CD4-positive, alpha-beta T cell treated with Interleukin-2 at 100 ng/mL for 4 hours (primary cell): Measurements from ENCODE around the gene PRSS2.
A peak's percentile ranks its signal among the peaks of the same experiment; 100 is the strongest.
"Not testable (repeated sequence)": the region's sequence is repeated elsewhere in the genome, so short reads cannot be mapped to it uniquely, and the experiment has no call there.

Experiments
- DNase-seq: peaks from one replicate; pipeline ENCODE4 v3.0.0-alpha.2; 2020; ENCODE audit warnings: low spot score

The PRSS2 gene

DNA sequence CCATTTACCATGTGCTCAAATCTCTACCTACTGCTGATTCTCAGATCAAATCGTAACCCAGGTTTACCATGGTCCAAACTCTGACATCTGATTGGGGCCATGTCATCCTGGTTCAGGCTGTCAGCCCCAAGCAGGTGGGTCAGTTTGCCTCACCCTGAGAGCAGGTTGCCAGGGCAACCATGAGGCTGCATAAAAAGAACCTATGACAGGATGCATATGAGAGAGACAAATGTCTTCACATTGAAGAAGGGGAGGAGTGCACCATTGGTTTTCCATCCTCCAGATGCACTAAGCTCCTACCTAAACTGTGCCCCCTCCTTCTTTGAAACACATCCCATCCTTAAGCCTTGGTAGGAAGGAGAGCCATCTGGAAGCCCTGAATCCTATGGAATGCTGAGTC, 11.3 kb upstream of the PRSS2 start:
- no peak for DNase-seq

DNA sequence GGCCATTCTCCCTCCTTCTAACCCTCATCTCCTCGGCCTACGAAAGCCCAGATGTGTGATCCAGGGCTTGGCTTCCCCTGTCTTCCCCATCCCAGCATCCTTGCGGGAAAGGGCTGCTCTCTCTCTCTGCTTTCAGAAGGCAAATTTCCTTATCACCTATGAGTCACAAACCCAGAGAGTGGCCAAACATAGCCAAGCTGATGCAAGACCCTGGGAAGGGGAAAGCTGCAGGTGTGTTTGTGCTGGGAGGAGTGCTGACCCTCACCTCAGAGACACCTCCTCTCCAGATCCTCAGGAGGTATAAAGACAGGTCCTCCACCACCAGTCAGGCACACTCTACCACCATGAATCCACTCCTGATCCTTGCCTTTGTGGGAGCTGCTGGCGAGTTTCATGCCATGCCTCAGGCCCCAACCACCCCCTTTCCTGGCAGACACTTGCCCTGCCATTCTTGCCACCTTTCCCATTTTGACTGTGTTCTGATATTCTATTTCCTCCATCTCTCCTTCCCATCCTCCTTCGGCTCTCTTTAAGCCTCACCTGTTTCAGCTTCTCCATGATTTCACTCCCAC, 10.6 kb upstream of the PRSS2 start:
- no peak for DNase-seq

DNA sequence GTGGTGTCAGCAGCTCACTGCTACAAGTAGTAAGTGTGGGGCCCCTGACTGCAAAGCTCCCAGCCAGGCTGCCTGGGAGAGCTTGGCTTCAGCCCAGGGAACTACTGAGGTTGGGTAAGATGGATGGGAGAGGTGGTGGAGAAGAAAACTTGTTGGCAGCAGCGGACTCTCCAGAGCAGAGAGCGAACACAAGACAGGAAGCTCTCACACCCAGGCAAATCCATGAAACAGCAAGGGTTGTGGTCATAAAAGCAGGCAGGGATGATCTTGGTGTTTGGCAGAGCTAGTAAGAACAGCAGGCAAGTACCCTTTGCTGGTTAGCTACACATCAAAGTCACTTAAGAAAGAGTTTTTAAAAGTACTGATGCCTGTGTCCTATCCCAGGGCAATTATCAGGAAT, 9.2 kb upstream of the PRSS2 start:
- not testable (repeated sequence) for DNase-seq

DNA sequence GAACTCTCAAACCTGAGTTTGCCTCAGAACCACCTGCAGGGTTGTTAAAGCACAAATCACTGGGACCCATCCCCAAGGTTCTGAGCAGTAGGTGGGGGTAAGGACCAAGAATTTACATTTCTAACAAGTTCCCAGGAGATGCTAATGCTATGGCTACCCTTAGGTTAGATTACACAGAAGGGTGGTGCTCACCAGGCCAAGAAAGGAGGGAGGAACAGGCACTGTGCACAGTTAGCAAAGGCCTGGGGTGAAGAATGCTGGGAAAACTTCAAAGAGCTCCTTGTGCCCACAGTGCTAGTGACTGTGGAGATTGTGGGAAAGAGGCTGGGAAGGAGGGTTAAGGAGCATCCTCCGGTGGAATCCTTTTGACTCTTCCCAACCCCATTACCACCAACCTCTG, 8.7 kb upstream of the PRSS2 start:
- no peak for DNase-seq

DNA sequence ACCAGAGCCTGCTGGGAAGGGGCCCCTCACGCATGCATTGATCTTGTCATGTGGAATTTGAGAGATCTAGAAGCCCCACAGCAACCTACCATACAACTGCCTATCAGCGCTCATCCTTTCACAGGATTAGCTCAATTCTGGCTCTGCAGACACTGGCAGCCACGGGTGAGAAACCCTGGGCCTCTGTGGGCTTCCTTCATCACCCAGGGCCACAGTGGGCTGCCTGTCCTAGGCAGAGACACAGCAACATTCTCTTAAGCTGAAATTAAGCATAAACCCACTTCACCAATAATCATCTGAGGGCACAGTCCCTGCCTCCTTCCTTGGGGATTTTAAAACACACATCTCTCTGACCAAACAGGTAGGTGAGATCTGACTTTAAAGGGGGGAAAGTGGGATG, 3.3 kb upstream of the PRSS2 start:
- DNase-seq = no peak

DNA sequence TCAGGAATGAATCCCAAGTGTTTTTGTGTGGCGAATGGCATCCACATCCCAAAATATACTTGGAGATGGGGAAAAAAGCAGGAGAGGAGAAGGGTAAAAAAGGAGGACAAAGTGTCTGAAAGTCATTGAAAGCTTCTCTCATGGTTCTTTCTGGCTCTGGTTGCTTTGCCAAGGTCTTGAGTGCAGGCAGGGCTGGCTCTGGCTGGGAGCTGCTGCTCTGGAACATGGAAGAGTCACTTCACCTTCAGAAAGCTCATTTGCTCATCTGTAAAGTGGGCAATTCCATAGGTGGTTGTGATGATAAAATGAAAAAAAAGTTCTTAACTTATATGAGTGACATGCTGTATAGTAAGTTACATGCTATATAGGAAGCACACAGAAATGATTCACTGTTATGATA, 2.9 kb upstream of the PRSS2 start:
- no peak for DNase-seq

DNA sequence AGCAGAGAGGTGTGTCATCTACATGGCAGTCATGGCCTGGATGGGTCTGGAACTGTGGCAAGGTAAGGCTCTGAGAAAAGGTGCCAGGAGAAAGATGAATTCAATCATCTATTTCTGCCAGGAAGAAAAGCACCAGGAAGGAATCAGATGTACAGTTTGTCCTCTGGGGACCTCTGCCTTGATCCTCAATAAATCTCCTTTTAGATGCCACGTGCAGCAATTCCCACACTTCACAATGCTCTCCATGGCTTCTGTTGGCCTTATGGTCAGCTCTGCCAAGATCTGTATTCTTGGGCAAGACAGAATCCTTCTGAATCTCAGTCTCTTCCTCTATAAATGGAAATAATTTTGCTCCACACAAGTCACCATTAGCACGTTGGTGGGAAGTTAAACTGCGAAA, 1.9 kb upstream of the PRSS2 start:
- DNase-seq = not testable (repeated sequence)

DNA sequence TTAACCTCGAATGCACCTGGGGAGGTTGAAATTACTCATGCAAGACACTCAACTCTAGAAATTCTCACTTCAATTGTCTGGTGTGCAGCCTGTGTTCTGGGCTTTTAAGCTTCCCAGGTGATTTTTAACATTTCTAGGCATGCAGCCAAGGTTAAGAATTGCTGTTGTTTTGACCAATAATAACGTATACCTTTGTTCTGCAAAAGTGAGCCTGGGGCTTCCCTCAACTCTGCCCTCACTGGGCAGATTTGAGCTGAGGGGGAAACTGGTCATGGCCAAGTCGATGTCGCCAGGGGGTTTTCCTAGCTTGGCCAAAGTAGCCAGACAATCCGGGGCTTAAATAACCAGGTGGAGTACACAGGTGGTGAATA, 568 bp downstream of the PRSS2 start:
- no peak for DNase-seq

DNA sequence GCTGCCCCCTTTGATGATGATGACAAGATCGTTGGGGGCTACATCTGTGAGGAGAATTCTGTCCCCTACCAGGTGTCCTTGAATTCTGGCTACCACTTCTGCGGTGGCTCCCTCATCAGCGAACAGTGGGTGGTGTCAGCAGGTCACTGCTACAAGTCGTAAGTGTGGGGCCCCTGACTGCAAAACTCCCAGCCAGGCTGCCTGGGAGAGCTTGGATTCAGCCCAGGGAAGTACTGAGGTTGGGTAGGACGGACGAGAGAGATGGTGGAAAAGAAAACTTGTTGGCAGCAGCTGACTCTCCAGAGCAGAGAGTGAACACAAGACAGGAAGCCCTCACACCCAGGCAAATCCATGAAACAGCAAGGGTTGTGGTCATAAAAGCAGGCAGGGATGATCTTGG, 1.3 kb downstream of the PRSS2 start:
- DNase-seq = no peak

DNA sequence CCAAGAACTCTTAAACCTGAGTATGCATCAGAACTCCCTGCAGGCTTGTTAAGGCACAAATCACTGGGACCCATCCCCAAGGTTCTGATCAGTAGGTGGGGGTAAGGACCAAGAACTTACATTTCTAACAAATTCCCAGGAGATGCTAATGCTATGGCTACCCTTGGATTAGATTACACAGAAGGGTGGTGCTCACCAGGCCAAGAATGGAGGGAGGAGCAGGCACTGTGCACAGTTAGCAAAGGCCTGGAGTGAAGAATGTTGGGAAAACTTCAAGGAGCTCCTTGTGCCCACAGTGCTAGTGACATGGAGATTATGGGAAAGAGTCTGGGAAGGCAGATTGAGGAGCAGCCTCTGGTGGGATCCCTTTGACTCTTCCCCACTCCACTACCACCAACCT, 1.9 kb downstream of the PRSS2 start:
- no peak for DNase-seq

DNA sequence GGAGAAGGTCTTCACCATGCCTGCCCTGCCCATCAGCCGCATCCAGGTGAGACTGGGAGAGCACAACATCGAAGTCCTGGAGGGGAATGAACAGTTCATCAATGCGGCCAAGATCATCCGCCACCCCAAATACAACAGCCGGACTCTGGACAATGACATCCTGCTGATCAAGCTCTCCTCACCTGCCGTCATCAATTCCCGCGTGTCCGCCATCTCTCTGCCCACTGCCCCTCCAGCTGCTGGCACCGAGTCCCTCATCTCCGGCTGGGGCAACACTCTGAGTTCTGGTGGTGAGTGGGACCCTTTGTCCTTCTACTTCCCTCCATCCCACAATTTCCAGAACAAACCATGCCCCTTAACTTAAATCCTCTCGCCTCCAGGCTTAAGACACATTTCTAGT, 2.5 kb downstream of the PRSS2 start:
- no peak for DNase-seq

DNA sequence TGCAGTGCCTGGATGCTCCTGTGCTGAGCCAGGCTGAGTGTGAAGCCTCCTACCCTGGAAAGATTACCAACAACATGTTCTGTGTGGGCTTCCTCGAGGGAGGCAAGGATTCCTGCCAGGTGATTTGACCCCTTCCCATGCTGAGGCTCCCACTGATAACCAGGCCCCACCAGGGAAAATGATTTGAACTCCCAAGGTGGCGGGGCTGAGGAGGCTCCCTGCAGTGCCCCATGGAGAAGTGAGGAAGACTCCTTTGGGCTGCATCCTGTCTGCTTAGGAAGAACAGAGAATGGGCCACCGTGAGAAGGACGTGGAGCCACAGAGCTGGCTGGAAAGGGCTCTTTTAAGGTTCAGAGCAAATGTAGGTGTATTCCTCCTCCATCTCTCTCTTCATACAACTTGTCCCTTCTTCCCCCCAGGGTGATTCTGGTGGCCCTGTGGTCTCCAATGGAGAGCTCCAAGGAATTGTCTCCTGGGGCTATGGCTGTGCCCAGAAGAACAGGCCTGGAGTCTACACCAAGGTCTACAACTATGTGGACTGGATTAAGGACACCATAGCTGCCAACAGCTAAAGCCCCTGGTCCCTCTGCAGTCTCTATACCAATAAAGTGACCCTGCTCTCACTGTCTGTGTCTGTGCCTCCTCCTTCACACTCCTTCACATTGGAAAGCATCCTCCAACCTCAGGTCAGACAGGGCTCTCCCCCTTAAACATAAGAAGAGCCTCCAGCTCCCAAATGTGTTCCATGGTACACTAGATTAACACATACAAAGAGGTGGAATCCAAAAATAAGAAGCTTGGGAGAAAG, 3.4 kb downstream of the PRSS2 start:
- no peak for DNase-seq

DNA sequence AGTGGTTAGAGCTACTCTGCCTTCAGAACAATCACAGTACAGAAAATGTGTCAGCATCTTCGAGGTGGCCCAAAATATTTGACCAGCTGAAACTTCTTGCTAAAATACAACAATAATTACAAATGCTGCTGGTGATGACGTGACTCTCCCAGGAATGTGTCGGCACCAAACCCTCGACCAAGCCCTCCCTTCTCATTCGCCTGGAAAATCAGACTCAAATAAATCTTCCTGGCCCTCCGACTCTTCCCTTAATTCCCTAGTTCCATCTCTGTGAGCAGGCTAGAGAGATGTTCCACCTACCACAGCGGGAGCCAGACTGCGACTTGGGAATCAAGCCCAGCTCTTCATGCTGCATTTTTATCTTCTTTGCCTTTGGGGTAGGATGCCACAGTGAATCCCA, 4.1 kb downstream of the PRSS2 start:
- DNase-seq = no peak

DNA sequence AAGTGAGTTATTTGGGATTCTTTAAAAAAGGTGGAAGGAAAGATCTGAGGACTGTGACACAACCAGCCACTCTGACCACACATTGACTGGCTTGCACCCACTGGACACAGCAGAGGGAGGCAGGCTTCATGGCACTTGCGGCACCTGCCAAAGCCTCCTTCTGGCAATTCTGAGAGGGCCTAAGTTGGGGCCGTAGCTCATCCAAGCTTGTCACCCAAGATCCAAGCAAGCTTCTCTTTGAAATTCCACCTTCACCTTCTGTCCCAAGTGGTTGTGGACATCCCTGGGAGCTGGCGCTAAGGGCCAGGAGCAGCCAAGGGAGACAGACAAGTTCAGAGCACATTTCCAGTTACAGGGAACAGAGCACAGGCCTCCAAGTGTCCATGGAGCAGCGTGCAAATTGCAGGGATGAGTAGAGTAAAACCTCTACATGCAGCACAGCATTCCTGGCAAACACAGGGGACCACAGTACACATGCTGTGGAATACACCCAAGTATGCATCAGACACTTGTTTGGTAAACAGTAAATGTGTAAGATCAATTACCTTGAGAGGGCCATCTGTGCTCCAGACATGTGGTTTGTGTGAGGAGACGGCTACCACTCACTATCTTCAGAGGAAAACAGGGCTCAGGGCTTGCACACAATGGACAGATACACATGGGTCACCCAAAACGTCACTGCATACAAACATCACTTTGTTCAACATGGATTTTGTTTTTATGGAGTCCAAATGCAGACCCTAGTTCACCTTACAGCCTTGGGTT, 4.8 kb downstream of the PRSS2 start:
- not testable (repeated sequence) for DNase-seq

DNA sequence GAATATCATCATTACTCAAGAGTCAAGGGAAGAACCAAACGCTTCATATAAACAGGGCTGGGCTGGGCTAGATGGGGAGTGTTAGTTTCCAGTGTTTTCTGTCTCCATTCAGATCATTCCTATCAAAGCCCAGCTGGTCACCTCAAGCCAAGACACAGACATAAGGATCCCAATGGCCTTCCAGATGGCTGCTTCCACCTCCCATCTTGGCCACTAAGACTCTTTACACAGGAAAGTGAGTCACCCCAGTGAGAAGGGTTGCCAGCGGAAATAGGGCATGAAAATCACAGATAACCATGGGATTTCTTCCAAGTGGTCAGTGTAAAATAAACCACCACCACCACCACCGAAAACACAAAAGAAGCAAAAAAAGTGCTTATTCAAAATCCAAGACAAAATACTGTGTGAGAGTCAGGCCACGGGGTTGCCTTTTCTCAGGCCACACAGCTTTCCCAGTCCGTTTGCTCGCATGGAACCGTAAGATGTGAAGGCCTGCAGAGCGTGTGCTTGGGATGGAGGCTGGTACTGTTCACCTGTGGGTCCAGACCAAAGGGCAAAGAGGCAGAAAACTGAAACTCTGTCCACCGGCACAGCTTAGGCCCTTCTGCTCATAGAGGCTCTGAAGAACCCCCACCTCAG, 5.6 kb downstream of the PRSS2 start:
- no peak for DNase-seq

DNA sequence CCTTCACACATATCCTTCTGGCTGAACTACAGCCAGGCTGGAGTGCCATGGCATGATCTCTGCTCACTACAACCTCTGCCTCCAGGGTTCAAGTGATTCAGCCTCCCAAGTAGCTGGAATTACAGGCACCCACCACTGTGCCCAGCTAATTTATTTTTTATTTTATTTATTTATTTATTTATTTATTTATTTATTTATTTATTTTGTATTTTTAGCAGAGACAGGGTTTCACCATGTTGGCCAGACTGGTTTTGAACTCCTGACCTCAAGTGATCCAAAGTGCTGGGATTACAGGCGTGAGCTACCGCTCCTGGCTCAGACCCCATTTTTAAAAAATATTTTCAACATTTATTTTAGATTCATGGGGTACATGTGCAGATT, 6.1 kb downstream of the PRSS2 start:
- DNase-seq = not testable (repeated sequence)

DNA sequence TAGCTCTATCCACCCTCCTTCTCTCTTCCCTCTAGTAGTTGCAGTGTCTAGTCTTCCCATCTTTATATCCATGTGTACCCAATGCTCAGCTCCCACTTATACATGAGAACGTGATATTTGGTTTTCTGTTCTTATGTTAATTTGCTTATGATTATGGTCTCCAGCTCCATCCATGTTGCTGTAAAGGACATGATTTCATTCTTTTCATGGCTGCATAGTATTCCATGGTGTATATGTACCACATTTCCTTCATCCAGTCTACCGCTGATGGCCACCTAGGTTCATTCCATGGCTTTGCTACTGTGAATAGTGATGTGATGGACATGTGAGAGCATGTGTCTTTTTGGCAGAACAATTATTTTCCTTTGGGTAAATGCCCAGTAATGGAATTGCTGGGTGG, 6.5 kb downstream of the PRSS2 start:
- DNase-seq = no peak

DNA sequence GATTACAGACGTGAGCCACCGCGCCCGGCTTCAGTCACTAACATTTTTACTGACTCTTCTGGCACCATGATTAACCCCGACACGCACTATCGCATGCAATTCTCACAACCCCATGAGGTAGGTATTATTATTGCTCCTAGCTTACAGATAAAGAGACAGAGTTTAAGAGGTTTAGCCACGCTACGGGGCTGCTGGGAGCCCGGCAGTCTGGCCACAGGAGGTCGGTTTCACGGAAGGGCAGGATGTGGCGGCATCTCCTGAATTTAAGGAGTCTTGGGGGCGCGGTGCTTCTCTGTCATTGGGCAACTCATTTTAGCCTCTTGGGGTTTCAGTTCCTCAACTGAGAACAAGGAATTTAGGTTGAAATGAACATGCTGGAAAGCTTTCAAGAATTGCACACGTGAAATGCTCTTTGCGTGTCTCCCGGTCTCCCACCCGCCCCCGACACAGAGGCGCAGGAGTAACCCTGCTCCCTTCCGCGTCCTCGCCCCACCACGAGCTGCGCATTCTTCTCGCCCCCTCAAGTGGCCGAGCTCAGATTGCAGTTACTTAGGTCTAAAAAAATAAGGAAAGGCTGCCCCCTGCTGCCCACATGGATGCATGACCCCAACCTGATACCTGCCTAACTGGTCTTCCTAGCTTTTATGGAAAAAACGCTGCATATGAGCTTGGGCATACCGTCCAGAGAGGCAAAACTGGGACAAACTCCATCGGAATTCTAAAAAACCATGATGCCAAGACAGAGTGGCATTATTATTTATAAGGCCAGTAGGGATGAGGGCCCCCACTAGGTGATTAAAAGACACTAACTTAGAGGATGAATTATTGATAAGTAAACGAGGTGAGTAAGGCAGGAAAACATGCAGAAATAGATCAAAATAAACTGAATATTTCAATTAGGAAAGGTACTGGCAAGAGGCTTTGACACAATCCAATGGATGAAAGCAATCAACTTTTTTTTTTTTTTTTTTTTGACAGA, 12.4 kb downstream of the PRSS2 start:
- peak; percentile 82 for DNase-seq

DNA sequence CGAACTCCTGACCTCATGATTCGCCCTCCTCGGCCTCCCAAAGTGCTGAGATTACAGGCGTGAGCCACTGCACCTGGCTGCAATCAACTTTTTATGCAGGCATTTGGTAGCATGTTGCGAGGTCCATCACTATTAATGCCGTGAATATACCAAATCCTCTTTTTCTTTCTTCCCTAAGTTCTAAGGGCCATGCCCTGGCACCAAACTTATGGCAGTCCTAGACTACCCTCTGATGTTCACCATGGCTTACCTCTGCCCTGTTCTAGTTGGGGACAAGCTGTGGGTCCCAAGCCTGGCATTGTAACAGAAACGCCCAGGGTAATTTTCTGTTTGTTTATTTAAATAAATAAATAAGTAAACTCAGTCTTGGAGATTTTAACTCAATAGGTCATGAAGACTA, 13.3 kb downstream of the PRSS2 start:
- peak; percentile 0 for DNase-seq

DNA sequence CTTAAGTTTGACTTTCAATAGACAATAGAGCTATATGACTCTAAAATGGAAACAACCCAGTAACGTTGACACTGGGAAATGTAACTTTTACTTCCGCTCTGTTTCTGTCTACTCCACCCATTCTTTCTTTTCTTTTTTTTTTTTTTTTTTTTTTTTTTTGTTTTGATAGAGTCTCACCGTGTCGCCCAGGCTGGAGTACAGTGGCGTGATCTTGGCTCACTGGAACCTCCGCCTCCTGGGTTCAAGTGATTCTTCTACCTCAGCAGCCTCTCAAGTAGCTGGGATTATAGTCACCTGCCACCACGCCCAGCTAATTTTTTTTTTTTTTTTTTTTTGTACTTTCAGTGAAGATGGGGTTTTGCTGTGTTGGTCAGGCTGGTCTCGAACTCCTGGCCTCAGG, 13.9 kb downstream of the PRSS2 start:
- DNase-seq = peak; percentile 63

DNA sequence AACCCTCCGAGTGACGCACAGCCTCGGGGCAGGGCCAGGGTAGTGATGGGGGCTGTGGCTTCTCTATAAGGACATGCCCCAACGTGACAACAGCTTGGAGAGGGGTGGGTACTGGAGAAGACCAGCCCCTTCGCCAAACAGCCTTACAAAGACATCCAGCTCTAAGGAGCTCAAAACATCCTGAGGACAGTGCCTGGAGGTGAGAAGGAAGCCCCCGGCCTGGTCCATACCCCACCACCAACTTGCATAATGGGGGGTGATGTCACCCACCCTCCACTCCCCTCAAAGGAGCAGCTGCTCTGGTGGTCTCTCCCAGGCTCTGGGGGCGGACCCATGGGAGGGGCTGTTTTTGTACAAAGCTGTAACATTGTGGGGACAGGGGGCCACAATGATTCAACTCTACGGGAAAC, 15.1 kb downstream of the PRSS2 start:
- peak; percentile 87 for DNase-seq
